NCI-H510A treated with DMSO at 0.1 percent for 48 hours (cell line): ENCODE measurements around the gene BCL11A.

Experiments
- DNase-seq: peaks from one replicate; lab custom pipeline; 2025; lab: John Stamatoyannopoulos, UW

Gene BCL11A

DNA sequence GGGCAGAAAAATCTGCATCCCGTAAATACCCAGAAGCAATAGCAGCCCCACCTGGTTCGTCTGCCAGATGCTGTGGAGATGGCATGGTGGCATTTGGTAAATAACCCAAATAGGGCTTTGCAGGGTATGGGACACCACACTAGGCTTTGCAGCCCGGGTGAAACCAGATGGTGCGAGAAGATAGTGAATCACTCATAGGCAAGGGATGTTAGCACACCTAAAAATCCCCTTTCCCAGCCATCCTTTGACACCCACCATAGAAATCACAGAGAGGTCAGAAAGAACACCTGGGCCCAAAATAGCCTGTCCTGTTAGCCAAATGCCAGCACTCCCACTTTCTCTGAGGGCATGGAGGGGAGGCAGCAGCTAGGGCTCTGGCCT lies 47.6 kb downstream of the BCL11A start:
- no peak for DNase-seq

DNA sequence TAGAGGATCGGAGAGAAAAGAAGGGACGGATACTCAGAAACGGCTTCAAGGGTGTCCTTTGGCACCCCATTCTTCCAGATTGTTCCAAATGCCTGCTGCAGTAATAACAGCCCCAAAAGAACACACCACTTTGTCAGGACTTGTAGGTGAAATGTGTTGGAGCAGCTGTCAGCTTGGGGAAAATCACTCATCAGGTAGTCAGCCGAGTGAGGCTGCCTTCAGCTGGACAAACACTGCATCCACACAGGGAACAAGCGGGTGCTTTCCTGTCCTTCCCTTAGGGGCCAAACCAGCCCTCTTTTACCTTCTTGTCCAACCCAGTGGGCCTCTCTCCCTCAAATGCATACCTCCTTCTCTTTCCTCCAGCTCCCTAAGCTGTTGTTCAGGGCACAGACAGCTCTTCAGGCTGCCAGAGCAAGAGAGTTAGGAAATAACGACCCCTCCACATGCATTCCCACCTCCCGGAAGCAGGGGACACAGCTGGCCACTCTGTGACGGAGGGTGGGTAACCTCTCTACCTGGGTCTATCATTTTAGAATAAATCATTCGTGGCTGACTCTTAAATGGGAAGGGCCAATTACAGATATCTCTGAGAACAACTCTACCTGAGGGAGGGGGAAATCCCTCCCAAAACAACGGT lies 48.1 kb downstream of the BCL11A start:
- no peak for DNase-seq

DNA sequence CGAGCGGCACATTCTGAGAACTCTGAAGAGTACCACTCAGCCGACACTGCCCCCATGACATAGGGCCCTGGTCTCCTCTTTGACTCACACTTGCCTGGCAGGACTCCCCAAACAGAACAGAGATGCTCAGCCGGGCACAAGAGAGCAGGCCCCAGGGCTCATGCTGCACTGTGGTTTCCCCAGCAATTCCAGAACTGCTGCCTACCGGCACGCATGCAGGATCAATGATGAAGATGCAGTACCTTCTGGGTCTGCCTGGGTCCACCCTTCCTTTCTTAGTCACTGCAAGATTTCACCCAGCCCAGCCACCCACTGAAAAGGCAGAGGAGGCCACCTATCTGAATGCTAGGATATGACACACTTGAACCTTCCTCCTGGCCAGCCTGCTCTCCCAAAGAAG lies 49.4 kb downstream of the BCL11A start:
- DNase-seq: no peak

DNA sequence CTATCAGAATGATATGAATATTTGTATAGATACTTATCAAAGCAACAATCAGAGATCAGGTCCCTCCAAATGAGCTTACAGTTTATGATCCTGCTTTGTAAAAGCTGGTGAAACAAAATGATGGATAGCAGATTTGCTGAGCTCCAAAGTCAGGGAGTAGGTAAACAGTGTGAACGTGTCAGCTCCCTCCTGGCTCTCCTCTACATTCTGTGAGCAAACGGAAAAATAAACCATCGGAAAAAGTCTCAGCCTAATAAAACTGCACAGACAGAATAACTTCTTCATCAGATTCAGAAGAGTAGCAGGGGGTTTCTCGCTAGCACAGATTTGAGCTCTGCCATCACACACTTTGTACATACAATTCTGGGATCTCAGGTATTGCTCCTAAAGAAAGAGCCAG lies 51.3 kb downstream of the BCL11A start:
- DNase-seq: peak; percentile 16

DNA sequence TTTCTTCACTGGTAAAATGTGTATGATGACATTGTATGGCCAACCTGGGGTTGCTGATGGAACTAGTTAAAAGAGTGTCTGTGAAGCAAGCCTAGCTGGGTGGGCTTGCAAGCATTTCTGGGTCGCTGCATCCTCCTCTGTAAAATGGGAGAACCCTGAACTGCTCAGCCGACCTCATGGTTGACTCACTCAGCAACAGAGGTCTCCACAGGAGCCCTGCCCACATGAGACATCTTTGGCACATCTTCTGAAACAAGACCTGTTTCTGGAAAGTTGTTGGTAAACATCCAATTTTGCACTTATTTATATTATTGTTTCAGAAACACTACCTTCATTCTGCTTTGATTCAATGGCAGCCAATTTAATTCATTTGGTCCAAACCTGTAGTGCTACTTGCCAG lies 52.6 kb downstream of the BCL11A start:
- DNase-seq: no peak

DNA sequence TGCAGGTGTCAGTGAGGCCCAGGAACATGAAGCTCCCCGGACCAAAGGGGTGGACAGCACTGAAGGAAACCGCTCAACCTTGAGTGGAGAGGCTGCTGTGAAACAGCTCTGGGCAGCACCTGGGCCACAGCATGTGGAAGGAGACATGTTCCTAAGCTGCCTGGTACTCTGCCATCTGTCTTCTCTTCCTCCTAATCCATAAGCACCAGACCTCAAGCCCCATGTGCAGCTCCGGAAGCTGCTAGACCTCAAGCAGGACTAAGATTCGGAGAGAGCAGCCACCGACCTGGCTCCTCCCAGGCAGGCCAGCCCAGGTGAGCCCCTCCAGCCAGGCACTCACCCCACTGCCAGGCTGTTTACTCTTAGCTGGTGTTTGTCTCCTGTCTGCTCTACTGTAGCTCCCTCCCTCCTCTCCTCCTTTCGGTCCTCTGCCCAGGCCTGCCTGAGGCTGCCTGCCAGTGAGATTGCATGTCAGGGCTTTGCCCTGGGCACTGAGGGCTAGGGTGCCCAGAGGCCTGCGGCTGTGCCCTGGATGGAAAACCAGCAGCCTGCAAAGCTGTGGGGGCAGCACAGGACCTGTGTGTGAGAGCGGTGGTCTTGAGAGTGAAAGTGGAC lies 53.7 kb downstream of the BCL11A start:
- peak; percentile 61 for DNase-seq

DNA sequence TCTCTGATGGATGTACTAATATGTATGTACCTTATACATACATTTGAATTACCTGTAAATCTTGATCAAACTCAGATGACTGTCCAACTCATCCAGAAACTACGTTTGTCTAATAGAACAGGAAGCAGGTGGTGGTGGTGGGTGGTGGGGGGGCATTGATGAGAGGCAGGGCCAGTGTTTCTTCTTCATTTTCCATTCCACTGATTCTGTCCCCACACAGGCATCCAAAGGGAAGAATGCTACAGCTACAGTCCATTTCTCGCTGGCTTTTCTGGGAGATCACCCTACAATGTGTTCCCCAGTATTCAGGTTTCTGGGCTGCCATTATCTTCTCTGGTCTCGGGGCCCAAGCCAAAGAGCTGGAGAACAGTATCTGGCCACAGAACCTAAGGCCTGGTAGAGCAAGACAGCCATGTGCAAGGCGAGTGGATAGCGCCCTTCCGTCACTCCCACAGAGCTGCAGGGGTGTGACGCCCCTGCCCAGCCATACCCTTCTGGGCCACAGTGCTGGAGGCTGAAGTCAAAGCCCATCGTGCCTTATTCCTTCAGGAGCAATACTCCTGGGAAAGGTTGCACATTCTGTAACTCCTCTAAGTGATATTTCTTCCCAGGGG lies 54.5 kb downstream of the BCL11A start:
- DNase-seq: no peak

DNA sequence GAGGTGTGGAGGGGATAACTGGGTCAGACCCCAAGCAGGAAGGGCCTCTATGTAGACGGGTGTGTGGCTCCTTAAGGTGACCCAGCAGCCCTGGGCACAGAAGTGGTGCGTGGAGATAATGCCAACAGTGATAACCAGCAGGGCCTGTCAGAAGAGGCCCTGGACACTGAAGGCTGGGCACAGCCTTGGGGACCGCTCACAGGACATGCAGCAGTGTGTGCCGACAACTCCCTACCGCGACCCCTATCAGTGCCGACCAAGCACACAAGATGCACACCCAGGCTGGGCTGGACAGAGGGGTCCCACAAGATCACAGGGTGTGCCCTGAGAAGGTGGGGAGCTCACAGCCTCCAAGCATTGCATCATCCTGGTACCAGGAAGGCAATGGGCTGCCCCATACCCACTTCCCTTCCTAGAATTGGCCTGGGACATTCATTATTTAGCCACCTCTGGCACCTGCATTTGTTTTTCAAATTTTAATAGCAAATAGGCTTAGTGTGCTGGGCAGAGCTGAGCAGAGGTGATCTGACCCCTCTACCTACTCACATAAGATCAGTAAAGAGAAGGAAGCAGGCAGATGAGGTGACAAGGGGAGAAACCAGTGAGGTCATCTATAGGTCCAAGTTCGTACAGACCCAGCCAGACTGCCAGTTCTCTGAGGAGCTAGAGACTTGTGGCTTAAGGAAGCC lies 55.2 kb downstream of the BCL11A start:
- no peak for DNase-seq

DNA sequence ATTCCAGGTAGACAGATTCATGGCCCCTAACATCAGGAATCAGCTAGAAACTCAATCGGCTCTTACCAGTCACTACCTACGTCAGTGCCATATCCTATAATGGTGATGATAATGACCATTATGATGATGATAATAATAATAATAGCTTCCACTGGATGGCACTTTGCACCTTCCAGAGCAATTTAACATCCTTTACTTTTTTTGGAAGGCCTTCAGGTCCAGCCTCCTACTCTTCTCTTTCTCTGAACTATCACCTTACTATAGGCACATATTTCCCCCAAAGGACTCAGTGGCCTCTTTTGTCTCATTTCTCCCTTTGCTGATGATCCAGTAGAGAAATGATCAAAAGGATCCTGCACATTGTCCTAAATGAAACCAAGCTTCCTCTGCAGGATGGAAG lies 56.0 kb downstream of the BCL11A start:
- no peak for DNase-seq

DNA sequence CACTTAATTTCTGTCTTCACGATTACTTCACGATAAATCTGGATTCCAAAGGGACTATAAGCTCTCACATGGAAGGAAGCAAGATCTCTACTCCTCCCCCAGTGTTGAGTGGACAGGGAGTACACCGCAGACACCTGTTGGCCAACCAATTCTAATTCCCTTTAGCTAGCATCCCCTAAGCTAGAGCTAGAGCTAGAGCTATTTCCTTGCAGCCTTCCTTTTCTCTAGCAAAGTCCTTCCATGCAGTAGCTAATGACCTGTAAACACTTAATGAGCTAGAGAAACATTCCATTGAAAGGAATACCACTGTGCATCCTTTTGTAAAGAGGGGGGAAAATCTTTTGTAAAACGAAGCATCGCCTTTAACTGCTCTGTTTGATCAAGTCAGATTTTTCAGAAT lies 56.5 kb downstream of the BCL11A start:
- no peak for DNase-seq

DNA sequence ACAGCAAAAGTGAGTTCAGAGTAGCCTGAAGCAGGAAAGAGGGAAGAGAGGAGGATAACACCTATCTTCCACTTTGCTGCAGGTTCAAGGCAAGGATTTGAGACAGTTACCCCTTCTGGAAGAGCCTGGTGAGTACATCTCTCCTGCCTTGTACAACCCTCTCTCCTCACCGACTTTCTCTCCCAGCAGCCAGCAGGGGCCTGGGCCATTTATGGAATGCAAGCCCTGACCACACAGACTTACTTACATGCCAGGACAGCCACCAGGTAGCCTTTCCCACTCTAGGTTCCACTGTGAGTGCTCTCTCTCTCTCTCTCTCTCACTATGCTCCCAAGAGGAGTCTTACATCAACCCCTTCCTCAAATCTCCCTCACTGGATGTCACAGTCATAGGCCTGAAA lies 57.0 kb downstream of the BCL11A start:
- DNase-seq: no peak

DNA sequence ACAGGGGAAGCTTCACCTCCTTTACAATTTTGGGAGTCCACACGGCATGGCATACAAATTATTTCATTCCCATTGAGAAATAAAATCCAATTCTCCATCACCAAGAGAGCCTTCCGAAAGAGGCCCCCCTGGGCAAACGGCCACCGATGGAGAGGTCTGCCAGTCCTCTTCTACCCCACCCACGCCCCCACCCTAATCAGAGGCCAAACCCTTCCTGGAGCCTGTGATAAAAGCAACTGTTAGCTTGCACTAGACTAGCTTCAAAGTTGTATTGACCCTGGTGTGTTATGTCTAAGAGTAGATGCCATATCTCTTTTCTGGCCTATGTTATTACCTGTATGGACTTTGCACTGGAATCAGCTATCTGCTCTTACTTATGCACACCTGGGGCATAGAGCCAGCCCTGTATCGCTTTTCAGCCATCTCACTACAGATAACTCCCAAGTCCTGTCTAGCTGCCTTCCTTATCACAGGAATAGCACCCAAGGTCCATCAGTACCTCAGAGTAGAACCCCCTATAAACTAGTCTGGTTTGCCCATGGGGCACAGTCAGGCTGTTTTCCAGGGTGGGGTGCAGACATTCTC lies 58.3 kb downstream of the BCL11A start:
- no peak for DNase-seq

DNA sequence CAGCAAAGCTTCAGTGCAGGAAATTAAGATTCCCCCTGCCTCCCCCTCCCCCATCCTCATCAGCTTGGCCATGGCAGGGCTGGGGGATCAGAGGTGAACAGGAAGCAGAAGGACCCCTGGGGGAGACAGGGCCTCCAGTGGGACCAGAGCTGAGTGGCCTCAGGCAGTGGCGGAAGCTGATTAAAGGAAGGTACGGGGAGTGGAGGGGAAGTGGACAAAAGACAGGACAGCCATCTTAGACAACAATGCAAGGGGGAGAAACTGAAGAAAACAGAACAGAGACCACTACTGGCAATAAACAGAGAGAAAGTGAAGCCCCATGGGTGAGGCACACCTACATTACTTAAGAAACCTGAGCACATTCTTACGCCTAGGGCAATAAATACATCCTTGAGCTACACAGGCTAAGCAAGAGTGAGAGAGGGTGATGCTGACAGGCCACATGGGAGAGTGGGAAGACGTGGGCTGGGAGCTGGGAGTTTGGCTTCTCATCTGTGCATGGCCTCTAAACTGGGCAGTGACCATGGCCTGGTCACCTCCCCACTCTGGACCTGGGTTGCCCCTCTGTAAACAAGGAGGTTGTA lies 59.6 kb downstream of the BCL11A start:
- no peak for DNase-seq

DNA sequence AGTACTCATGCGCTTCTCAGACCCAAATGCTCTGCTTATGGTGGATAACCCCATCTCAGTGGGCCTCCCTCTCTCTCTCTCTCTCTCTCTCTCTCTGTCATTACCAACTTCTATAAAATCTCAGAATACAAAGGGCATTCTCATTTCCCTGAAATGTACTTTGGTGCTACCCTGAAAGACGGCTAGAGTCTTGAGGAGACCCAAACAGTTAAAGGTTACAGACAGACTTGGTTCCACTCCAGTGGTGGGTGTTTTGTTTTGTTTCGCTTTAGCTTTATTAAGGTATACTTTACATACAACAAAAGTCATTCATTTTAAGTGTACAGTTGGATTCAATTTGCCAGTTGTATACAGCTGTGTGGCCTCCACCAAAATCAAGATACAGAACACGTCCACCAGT lies 60.9 kb downstream of the BCL11A start:
- no peak for DNase-seq

DNA sequence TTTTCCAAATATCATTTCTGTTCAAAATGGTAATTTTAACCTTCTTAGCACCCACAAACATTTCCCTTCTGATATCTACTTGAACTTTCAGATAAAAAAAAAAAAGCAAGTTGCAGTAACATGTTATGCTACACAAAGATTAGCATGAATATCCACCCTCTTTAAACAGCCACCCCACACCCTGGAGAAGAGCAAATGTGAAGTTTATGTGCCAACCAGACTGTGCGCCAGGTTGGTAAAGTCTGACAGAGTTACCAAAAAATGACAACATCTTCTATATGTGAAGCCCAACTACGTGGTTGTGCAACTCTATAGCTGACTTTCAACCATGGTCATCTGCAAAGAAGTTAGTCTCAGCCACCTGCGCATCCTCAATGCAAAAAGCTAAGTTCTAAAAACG lies 62.6 kb downstream of the BCL11A start:
- no peak for DNase-seq

DNA sequence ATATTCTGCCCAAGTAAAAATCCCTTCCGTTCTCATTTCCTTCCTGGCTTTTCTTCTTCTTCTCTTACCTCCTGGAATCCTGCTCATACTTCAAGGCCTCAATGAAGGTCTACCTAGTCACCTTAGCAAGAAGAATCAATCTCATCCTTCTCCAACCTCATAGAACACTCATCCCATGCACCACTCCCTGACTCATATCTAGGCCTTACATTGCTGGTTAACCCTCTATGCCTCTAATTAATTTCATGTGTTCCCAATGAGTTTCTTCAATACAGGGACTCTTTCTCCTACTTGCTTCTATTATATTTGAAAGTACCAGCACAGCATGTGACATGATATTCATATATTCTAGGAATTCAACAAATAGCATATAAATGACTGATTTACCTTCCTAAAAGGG lies 63.0 kb downstream of the BCL11A start:
- DNase-seq: no peak

DNA sequence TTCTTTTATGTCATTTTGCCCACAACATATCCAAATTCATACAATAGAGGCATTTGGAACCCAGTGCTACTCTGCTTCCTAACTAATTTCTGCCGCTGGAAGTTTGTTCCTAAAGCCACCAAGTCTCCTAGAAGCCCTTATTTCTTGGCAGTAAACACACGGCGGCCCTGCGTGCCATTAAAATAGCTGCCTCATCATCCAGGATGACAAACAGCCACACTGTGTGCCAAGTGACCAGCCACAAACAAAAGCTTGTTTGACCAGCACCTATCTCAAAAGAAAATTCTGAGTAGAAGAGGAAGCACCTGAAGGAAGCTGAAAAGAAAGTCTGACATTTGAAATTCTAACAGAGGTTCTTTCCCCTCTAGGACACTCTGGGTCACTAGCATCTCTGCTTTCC lies 64.2 kb downstream of the BCL11A start:
- no peak for DNase-seq

DNA sequence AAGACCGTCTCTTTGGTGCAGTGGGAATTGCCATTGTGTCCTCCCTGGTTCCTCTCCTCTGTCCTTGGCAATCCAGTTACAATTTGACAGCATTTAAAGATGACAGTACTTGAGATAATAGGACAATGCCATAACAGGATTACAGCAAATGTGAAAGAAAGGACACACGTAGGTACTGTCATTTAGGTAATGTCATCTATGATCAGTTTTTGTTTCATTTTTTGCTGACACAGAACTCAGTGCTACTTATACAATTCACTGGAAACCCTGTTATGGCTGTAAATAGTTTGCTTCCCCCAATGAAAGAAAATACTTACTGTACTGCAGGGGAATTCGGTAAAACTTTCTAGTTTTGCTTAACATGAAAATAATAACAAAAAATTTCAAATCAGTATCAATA lies 65.2 kb downstream of the BCL11A start:
- no peak for DNase-seq

DNA sequence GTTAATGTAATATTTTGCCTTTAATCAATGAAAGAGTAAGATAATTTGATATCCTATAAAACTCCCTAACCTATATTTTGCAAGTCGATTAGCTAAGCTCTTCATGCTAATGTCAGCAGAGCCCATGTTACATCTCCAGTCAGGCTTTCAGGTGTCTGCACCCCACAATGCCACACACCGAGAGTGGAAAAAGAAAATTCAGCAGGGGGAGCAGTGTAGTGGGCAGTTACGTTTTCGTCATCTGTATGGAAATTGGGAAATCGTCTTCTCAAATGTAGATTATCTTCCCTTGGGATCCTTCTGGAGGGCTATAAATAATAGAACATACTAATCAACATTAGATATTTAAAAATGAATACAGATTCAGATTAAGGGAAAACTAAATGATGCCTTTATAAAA lies 66.3 kb downstream of the BCL11A start:
- no peak for DNase-seq

DNA sequence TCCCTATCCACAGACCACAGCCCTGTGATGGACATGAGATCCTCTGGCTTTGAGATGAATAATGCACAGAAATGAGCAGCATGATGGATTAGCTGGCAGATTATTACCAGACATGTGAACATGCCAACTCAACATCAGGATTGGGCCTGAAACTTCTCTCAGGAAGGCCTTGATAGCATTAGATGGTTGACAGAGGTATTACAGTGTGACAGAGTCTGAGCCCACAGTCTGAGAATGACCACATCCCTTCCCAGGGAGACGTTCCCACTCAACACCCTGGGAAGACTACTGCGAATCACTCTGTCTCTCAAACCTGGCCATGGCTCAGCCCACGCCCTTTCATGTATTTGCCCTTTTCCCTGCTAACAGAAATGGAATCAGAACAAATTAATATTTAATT lies 66.9 kb downstream of the BCL11A start:
- DNase-seq: no peak

DNA sequence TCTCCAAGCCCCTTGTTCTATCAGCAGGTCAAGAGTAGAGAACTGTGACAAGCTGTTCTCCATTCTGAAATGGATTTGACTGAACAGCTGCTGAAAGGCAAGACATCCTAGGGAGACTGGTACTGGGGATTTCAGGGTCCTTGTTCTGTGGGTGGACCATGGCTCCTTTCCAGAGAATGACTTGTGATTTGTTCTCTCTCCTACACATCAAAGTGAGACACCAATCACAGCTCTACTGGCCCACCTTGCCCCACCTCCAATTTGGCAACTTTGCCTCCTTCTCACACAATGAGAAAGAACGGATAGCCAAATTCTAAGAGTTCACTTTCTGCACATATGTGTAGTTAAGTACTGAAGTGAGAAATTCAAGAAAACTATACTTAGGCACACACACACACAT lies 67.4 kb downstream of the BCL11A start:
- no peak for DNase-seq

DNA sequence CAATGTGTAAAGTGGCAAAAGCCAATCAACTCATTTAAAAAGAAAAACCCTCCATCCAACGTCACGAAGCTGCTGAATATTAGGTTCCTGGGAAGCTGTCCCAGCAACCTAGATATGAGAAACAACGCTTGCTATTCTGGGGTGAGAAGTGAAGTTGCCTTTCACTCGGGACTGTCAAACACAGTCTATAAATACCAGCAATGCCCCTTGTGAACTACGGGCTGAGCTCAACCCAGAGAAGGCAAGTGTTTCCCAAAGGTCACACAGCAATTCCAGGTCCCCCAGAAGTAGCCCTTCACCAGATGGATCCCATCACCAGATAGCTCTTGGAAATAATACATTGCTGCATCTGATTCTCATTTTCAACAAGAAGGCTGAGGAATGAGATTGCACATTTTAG lies 67.9 kb downstream of the BCL11A start:
- DNase-seq: no peak

DNA sequence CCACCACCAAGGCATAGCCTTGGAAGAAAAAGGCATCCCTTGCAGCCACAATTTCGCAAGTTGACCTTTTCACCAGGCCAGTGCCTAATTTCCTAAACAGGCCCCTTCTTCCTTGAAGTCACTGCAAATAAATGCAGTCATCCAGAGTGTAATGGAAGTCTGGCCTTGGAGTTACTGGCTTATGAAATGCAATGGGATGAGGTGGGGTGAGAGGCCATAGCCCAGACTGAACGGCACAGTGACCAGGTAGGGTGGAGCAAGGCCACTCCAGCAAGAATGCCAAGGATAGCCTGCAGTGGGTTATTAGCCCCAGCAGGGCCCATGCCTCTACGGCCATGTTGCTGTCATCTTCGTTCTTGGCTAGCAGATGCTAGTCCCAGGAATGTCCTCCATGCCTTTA lies 68.4 kb downstream of the BCL11A start:
- DNase-seq: no peak
